ENCODE results near the gene STRA6.

- no peak for TF ChIP-seq POLR2AphosphoS5 (IDR thresholded peaks at IDR 0.05)
- TF ChIP-seq POLR2A (IDR thresholded peaks at IDR 0.05), result no peak
Measured at GRCh38 chr15:74221399-74222239, 19.0 kb upstream of the STRA6 start.
